ENCODE data around the gene LEF1. TPM values are rescaled to one million over a fixed set of nuclear protein-coding genes. Genes with fewer than 3 reads are reported as not detected.

Gene LEF1
- total RNA-seq, 1 experiment from 2014 or later, result 91.7 TPM

DNA sequence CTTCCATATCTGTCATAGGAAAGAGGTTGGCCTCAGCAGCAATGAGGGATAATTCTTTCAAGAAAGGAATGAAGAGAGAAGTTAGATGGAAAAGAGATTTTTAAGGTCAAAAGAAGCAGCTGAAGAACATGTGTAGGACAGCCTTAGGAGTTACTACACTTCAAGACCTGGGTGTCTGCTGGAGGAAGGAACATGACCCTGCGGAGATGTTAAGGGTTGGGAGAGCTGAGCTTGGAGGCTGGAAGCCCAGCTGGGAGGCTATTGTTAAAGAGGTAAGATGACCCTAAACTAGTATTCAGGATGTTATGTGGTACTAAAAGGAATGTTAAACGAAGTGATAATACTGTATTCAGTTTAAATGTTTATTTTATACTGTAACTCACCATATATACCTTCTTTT lies 164.1 kb downstream of the LEF1 start:
- in situ Hi-C loops (cut with HindIII; ENCODE audit: low pct_unique_long_range_greater_than_20kb, low sequenced_read_pairs), result no loop called here
- no peak for DNase-seq (ENCODE audit: low read depth, low spot score)

DNA sequence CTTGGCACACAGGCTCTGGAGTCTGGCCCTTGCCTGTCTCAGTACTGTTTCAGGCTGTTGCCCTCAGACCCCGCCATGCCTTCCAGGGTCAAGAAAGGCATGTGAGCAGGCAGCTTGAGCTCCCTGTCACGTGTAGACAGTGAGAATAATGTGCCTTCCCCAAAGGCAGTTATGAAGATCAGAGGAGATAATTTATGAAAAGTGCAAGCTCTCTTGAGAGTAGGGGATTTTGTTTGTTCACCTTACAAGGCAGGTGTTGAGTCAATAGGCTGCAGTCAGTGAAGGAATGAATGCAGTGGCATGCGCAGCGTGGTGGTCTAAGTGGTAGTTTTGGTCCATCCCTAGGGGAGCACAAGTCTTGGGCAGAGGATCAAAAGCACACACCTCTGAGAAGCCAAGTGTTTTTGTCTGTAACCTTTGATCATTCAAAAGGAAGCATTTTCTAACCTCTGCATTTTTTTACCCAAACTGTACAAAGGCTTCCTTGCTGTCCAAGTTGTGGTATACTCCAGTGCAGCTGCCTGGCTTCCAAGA lies 164.7 kb downstream of the LEF1 start:
- in situ Hi-C loops (cut with HindIII; ENCODE audit: low pct_unique_long_range_greater_than_20kb, low sequenced_read_pairs), result no loop called here
- DNase-seq (ENCODE audit: low read depth, low spot score), result no peak

GRCh38 chr4:108001540-108002135 lies 167.1 kb downstream of the LEF1 start:
- in situ Hi-C loops (cut with HindIII; ENCODE audit: low pct_unique_long_range_greater_than_20kb, low sequenced_read_pairs), result no loop called here
- no peak for DNase-seq (ENCODE audit: low read depth, low spot score)

DNA sequence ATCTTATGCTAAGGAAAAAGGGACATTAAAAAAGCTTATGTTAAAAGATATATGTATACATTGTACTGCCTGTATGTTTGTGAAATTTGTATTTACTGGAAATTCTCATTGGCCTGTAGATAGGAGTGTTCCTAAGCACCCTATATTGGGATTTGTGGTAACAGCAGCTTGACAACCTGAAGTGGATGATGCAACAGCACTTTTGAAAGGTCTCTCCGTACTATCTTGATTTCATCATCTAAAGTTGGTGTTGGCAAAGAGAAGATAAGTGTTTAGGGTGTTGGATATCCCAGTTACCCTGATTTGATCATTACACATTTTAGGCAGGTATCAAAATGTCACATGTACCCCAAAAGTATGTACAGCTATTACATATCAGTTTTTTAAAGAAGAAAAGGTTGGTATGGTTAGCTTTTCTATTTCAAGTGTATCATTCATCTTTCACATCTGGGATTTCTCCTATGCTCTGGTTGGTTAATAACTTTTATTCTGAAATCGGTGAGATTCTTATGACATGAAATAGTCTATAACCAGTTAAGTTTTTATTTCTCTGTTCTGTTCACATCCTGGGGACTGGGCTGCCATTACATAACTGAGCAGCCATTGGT lies 168.7 kb downstream of the LEF1 start:
- in situ Hi-C loops (cut with HindIII; ENCODE audit: low pct_unique_long_range_greater_than_20kb, low sequenced_read_pairs), result no loop called here
- no peak for DNase-seq (ENCODE audit: low read depth, low spot score)

GRCh38 chr4:107997794-107998193 lies 170.9 kb downstream of the LEF1 start:
- in situ Hi-C loops (cut with HindIII; ENCODE audit: low pct_unique_long_range_greater_than_20kb, low sequenced_read_pairs), result no loop called here

More at GRCh38 chr4:107997794-107998193, 170.9 kb downstream of the LEF1 start:
- no peak for DNase-seq (ENCODE audit: low read depth, low spot score)

Other genes with a start within 250 kb of the LEF1 start
- 8.6 and 9.5 TPM in 2 replicates for gene CYP2U1, start 237.4 kb downstream of the LEF1 start, total RNA-seq (2014; rRNA removed; shearing (Covaris generic))
- 8.1 and 10.4 TPM in 2 replicates for gene HADH, start 179.0 kb downstream of the LEF1 start, total RNA-seq (2014; rRNA removed; shearing (Covaris generic))

All from SK-MEL-5 (cell line).